GM21447 (cell line): ENCODE data around the gene LDHA.

Experiments used
- ATAC-seq: cut with Tn5 transposase; IDR thresholded peaks from one replicate; pipeline ENCODE4 v1.9.1; 2021; ENCODE audit not compliant: unreplicated experiment

LDHA gene

DNA sequence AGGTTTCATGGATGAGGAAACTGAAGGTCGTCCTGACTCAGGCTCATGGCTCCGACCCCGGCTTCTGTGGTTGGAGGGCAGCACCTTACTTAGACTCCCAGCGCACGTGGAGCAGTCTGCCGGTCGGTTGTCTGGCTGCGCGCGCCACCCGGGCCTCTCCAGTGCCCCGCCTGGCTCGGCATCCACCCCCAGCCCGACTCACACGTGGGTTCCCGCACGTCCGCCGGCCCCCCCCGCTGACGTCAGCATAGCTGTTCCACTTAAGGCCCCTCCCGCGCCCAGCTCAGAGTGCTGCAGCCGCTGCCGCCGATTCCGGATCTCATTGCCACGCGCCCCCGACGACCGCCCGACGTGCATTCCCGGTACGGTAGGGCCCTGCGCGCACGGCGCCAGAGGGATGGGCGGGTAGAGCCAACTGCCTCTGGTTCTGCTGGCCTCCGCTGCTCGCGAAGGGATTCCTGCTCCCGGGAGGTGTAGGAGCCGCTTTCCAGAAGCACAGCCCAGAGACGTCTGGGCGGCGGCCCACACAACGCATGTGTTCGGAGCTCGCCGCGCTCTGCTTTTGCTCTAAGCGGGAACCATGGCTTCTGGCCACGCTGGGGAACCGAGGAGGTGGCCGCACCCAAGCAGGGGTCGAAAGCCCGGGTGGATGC, at the start of gene LDHA:
Gene LDHA (plus strand): TSS at position 289 of the 653 bp plus-strand sequence. CDS start 2,280 bp downstream, outside the sequence.
- ATAC-seq: peak; percentile 69

- ATAC-seq: no peak
Measured at GRCh38 chr11:18347471-18348125, 46.8 kb upstream of the LDHA start.

- no peak for ATAC-seq
Measured at GRCh38 chr11:18352581-18352980, 41.8 kb upstream of the LDHA start.

DNA sequence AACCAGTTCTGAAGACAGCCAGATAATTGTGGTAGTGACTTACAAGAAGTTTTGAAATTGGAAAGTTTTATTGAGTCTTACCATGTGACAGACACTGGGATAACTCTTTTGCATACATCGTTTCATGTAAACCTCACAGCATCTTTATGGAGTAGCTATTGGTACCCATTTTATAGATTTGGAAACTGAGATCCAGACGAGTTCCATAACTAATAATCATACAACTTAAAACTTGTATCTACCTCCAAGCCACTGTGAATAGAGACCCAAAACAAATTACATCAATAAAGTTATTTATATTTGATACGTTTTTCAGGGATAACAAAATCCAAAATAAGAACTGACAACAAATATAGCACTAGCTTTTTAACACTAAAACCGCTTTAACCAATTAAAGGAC, 35.7 kb upstream of the LDHA start:
- ATAC-seq: no peak

GRCh38 chr11:18361154-18361553, 33.2 kb upstream of the LDHA start:
- no peak for ATAC-seq

DNA sequence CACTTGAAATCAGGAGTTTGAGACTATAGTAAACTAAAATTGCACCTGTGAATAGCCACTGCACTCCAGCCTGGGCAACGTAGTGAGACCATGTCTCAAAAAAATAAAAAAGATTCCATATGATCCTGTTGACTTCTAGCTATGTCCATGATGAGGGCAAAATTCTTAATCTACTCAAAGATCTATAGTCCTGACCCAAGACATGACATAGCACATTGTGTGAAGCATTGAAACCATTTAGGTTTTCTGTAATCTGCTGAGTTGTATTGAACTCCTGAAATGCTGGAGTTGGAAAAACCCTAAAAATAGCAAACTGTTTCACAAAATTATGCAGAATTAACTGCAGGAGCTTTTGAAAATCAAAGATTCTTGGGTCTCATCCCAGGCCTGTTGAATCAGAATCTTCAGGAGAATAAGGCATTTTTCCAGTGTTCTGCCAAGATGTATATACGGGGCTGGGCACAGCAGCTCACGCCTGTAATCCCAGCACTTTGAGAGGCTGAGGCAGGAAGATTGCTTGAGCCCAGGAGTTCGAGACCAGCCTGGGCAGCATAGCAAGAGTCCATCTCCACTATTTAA, 29.8 kb upstream of the LDHA start:
- no peak for ATAC-seq

GRCh38 chr11:18365741-18366140, 28.6 kb upstream of the LDHA start:
- ATAC-seq: no peak

GRCh38 chr11:18366286-18366685, 28.1 kb upstream of the LDHA start:
- ATAC-seq: no peak

DNA sequence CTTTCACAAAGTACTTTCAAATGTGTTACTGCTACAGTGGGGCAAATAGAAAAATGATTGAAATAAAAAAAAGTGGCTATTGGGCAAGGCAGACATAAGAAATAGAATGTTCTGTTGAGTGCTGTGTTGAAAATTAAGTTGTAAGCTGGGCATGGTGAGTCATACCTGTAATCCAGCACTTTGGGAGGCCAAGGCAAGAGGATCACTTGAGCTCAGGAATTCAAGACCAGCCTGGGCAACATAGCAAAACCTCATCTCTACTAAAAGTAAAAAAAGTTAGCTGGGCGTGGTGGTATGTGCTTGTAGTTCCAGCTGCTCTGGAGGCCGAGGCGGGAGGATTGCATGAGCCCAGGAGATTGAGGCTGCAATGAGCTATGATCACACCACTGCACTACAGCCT, 26.9 kb upstream of the LDHA start:
- no peak for ATAC-seq

DNA sequence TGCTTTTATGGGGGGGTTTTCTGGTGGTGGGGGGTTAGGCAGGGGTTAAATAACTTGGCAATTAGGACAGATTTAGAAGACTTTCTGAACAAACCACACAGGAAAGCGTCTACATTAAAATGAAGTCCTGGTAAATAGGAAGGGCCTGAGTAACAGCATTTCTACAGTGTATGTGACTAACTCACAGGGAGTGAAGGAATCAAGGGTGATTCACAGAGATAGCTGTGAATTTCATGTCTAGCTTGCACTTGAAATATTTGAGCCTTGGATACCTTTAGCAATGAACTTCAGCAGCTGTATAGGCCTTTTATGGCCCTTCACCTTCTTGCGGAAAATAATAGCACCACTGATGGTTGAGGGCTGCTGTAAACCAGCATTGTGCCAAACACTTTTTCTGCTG, 26.1 kb upstream of the LDHA start:
- no peak for ATAC-seq

DNA sequence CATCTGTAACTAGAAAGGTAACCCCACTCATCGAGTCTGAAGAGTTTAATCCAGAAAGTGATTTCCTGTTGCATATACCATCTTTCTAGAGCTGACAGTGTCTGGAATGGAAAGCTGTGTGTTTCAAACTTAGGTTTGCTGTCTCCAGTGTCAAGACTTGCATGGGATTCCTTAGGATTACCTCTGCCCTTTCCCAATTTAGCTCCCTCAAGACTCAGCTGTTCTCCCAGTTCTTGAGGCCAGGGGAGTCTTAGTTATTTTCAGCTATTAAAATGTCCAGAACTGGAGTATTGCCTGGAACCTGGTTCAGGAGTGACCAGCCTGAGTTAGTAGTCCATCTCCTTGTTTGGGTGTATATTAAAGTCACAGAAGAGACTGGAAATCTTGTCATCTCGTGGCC, 25.0 kb upstream of the LDHA start:
- ATAC-seq: no peak

DNA sequence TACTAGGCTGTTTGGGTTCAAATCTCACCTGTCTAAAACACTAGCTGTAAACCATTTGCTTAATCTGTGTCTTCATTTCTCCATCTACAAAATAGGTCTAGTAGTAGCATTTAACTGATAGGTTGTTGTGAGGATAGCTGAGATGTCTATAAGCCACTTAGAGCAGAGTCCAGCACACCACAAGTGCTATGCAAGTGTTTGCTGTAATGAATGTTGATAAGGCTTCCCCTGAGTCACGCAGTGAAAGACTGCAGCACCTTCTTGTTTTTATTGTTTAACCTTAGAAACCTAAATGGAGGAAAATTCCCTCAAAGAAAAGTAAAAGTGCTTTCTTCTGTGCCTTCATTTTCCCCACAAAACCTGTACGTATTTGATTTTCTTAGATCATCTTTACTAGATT, 23.1 kb upstream of the LDHA start:
- no peak for ATAC-seq

GRCh38 chr11:18372201-18372600, 22.2 kb upstream of the LDHA start:
- ATAC-seq: no peak

- ATAC-seq: no peak
Measured at GRCh38 chr11:18374956-18375355, 19.4 kb upstream of the LDHA start.

DNA sequence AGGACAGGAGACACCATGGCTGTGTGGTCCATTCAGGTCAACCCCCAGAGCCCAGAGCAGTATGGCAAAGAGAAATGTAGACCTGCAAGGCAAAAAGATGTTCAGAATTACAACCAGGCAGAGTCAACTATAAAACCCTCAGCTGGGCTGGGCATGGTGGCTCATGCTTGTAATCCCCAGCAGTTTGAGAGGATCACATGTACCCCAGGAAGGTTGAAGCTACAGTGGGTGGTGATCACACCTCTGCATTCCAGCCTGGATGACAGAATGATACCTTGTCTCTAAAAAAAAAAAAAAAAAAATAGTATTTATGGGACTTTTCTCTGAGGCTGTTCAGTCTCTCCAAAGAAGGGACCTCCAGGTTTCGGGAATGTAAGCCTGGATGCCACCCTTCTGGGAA, 18.4 kb upstream of the LDHA start:
- no peak for ATAC-seq

DNA sequence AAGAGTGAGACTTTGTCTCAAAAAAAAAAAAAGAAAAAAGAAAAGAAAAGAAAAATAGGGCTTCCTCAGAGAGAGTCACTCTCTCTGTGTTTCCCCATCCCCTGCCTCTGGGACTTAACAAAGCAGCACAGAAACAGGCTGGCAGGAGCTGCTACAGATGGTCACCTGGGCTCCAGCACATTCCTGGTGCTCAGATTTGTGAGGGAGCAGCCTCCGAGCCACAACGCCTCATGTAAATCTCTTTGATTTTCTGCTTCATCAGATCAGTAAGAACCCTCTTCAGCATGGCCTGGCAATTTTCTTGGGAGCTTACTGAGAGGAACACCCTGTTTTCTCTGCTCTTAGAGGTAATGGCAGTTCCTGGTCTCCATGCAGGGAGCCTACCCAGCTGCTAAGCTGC, 15.2 kb upstream of the LDHA start:
- no peak for ATAC-seq

GRCh38 chr11:18383388-18384156, 10.8 kb upstream of the LDHA start:
- ATAC-seq: peak; percentile 80

- peak; percentile 50 for ATAC-seq
Measured at GRCh38 chr11:18384157-18384641, 10.2 kb upstream of the LDHA start.

DNA sequence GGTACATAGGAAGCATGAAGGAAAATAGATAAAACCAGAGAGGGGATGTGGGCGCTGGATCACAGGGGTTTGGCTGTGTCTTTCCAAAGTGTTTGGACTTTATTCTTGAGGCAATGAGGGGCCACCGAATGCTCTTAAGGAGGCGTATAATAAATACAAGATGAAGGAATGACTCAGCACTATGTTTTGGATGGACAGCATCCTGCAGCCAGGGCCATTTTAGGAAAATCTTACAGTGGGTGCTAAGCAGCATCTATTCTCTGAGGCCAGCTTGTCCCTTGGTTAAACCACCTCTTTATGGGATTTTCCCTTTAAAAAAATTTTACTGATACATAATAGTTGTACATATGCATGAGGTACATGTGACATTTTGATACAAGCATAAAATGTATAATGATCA, 4.3 kb upstream of the LDHA start:
- no peak for ATAC-seq

DNA sequence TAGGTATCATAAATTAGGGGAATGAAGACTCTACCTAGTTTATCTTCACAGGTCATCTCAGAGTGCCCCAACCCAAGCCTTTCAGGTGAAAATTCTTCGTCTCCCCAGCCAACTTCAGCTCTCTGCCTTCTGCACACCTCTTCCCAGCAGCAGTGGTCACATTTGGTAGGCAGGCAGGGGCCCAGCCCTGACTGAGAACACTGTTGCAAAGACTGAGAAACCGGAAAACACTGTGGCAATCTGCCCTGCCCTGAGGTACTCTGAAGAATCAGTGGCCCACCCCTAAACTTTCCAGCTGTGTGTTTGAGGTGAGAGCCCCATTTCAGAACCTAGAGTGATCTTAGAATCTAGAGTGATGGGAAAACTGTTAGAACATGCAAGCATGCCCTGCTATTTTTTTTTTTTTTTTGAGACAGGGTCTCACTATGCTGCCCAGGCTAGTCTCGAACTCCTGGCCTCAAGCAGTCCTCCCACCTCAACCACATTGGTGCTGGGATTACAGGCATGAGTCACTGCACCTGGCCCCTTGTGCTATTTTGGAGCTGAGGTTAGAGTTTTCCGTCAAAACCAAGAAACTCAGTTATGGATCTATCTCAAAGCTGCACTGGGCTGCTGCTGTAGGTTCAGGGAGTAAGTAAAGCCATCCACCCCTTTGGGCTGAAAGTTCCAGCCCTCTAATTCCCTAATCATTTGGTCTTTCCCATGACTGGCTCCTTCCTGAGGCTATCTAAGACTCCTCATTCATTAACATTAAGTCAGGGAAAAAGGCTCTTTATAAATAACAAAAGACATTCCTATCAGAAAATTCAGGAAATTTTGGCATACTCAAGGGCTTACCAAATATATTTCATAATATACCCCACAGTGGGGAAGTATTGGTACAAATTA, 1.7 kb upstream of the LDHA start:
- no peak for ATAC-seq
